Measurements from ENCODE around the gene PAK4.
"Not testable (repeated sequence)": the region's sequence is repeated elsewhere in the genome, so short reads cannot be mapped to it uniquely, and the experiment has no call there.

Gene PAK4

GRCh38 chr19:39100500-39101166, 25.0 kb upstream of the PAK4 start:
- no peak for DNase-seq

- DNase-seq = no peak
These were observed 22.4 kb upstream of the PAK4 start for GRCh38 chr19:39103151-39103550.

GRCh38 chr19:39104186-39104596, 21.4 kb upstream of the PAK4 start:
- DNase-seq = no peak

- DNase-seq = no peak
These were observed 19.4 kb upstream of the PAK4 start for GRCh38 chr19:39106194-39106593.

GRCh38 chr19:39109641-39110040, 15.9 kb upstream of the PAK4 start:
- DNase-seq = no peak

- DNase-seq = peak; percentile 91
These were observed 15.2 kb upstream of the PAK4 start for GRCh38 chr19:39110263-39110967.

GRCh38 chr19:39111593-39112199, 13.9 kb upstream of the PAK4 start:
- no peak for DNase-seq

GRCh38 chr19:39112338-39112890, 13.2 kb upstream of the PAK4 start:
- no peak for DNase-seq

- DNase-seq = no peak
These were observed 12.4 kb upstream of the PAK4 start for GRCh38 chr19:39113199-39113598.

- DNase-seq = no peak
These were observed 10.3 kb upstream of the PAK4 start for GRCh38 chr19:39115105-39115847.

GRCh38 chr19:39117023-39117422, 8.6 kb upstream of the PAK4 start:
- DNase-seq = not testable (repeated sequence)

GRCh38 chr19:39119830-39120229, 5.8 kb upstream of the PAK4 start:
- DNase-seq = no peak

- DNase-seq = no peak
These were observed 2.5 kb upstream of the PAK4 start for GRCh38 chr19:39122934-39123731.

GRCh38 chr19:39124136-39124764, 1.3 kb upstream of the PAK4 start:
- no peak for DNase-seq

GRCh38 chr19:39125199-39125553, 410 bp upstream of the PAK4 start:
- no peak for DNase-seq

GRCh38 chr19:39126312-39127187, 964 bp downstream of the PAK4 start:
- DNase-seq = no peak

GRCh38 chr19:39127812-39128515, 2.4 kb downstream of the PAK4 start:
- DNase-seq = no peak

GRCh38 chr19:39128516-39129079, 3.0 kb downstream of the PAK4 start:
- DNase-seq = no peak

- DNase-seq = no peak
These were observed 3.5 kb downstream of the PAK4 start for GRCh38 chr19:39129116-39129515.
